ENCODE results near the gene FAM229A.

Gene FAM229A

DNA sequence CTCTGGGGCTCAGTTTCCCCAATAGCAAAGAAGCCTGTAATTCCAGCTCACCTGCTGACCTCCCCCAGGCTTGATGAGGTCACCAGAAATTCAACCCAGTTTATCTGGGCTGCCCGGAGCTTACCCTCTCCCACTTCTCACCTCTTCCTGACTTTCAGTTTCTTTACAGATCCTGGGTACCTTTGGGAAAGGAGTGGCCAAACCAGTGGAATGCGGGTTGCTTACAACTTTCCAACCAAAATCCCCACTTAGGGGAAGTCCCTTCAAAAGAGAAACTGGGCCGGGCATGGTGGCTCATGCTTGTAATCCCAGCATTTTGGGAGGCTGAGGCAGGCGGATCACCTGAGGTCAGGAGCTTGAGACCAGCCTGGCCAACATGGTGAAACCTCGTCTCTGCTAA is 20.3 kb downstream of the FAM229A start:
- in situ Hi-C loops (cut with HindIII; ENCODE audit: low sequenced_read_pairs), result no loop called here
- TF ChIP-seq, protein P1, sequence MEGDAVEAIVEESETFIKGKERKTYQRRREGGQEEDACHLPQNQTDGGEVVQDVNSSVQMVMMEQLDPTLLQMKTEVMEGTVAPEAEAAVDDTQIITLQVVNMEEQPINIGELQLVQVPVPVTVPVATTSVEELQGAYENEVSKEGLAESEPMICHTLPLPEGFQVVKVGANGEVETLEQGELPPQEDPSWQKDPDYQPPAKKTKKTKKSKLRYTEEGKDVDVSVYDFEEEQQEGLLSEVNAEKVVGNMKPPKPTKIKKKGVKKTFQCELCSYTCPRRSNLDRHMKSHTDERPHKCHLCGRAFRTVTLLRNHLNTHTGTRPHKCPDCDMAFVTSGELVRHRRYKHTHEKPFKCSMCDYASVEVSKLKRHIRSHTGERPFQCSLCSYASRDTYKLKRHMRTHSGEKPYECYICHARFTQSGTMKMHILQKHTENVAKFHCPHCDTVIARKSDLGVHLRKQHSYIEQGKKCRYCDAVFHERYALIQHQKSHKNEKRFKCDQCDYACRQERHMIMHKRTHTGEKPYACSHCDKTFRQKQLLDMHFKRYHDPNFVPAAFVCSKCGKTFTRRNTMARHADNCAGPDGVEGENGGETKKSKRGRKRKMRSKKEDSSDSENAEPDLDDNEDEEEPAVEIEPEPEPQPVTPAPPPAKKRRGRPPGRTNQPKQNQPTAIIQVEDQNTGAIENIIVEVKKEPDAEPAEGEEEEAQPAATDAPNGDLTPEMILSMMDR (IDR thresholded peaks at IDR 0.05; ENCODE audit: low read depth, low read length, missing control alignments), result no peak
- DNase-seq (ENCODE audit: low read depth), result no peak
- no peak overlapping the region for H3K4me3 ChIP-seq (ENCODE audit: low read depth, low read length)

DNA sequence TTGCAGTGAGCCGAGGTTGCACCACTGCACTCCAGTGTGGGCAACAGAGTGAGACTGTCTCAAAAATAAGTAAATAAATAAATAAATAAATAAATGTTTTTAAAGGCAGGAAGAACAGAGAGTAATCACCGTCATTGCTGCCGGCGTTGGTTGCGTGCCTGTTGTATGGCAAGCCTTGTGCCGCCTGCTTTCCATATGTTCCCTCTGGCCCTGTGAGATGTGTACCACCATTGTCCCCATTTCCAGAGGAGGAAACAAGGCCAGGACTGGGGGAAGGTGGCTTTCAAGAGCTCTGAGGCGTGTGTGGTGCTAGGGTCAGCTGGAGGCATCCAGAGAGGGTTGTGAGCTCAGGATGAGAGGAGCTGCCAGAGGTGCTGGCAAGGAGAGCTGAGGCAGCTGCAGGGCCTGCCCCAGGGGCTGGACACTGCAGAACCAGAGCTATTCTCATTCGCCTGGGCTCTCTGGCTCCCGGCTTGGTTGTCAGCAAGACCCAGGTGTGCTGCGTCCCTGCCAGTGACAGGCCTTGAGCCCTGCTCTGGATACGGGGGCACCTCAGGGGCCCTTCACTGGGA is 21.0 kb downstream of the FAM229A start:
- TF ChIP-seq, protein P1 (IDR thresholded peaks at IDR 0.05; ENCODE audit: low read depth, low read length, missing control alignments), result no peak
- DNase-seq (ENCODE audit: low read depth), result no peak
- in situ Hi-C loops (cut with HindIII; ENCODE audit: low sequenced_read_pairs), result no loop called here
- no peak overlapping the region for H3K4me3 ChIP-seq (ENCODE audit: low read depth, low read length)

DNA sequence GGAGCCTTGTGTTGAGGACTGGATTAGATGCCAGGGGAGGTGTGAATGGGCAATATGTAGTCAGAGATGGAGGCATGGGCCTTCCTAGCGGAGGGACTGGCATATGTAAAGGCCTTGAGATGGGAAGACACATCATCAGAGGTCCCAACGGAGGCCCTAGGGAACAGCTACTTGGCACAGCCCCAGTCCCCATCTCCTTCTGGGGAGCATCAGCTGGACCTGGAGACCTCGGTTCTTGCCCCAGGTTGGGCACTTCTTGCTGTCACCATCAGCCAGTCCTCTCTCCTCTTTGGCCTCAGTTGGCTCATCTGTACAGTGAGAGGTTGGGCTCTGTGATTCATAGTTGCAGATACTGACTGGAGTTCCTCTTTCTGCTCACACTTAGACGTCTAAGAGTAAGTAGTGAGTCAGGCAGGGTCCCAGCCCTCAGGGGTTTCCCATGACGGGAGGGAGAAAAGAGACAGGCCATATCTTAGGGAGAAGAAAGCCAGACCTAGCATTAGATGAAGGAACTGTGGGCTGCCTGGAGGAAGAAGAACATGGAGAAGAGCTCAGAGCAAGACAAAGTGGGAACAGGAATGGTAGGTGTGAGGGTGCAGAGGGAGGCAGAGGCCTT is 22.8 kb downstream of the FAM229A start:
- in situ Hi-C loops (cut with HindIII; ENCODE audit: low sequenced_read_pairs), result no loop called here

DNA sequence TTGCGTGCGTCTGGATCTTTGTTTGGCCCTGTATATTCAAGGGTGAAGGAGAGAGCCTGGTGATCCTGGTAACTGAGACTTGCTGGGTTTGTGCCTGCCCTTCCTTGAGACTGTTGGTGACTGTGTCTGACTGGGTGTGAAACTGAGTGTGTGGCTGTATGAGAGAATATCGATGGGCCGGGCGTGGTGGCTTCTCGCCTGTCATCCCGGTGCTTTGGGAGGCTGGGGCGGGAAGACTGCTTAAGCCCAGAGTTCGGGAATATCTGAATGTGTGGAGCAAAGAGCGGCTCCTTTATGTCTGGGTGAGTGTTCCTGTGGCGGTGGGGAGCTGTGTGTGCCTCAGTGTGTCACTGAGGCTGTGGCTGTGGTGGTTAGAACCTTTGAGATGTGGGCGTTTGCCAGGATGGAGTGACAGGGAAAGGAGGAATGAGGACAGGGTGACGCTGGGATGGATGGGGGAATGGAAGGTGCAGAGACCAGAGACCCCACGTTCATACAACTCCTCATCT is 23.6 kb downstream of the FAM229A start:
- no peak overlapping the region for H3K4me3 ChIP-seq (ENCODE audit: low read depth, low read length)
- no peak for DNase-seq (ENCODE audit: low read depth)
- TF ChIP-seq, protein P1 (IDR thresholded peaks at IDR 0.05; ENCODE audit: low read depth, low read length, missing control alignments), result no peak
- in situ Hi-C loops (cut with HindIII; ENCODE audit: low sequenced_read_pairs), result no loop called here

More for the DNA sequence above, 22.8 kb downstream of the FAM229A start:
- no peak overlapping the region for H3K4me3 ChIP-seq (ENCODE audit: low read depth, low read length)
- TF ChIP-seq, protein P1 (IDR thresholded peaks at IDR 0.05; ENCODE audit: low read depth, low read length, missing control alignments), result no peak
- no peak for DNase-seq (ENCODE audit: low read depth)

DNA sequence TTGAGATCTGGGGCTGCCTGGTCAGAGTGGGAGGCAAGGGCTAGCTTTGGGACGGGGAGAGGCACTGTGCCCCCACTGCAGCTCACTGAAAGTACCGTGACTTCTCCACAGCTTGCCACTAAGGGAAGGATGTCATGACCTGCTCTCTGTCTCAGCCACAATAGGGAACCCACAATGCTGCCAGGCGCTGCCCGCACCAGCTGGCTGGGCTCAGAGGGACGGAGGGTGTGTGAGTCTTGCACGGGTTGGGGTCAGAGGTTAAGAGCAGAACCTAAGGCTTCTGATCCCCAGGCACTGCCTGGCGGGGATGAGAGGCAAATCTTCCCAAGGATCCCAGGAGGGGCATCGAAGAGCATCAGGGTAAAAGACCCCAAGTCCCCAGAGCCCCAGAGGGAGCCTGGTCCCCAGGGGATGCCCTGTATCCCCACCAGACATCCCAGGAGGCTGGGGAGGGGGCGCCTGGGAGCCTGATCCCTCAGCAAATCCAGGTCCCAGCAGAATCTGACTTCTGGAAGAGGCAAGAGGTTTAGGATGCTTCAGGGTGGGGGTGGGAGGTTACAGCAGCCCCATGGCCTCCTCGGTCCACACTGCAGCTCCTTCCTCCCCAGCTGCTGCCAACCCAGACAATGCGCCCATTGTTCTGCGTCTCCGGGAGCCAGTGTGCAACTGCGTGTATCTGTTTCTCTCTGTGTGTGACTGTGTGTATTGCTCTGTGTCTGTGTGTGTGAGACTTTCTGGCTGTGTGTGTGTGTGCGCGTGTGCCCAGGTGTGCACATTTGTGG is 24.2 kb downstream of the FAM229A start:
- DNase-seq (ENCODE audit: low read depth), result no peak
- TF ChIP-seq, protein P1 (IDR thresholded peaks at IDR 0.05; ENCODE audit: low read depth, low read length, missing control alignments), result no peak
- in situ Hi-C loops (cut with HindIII; ENCODE audit: low sequenced_read_pairs), result no loop called here
- no peak overlapping the region for H3K4me3 ChIP-seq (ENCODE audit: low read depth, low read length)

DNA sequence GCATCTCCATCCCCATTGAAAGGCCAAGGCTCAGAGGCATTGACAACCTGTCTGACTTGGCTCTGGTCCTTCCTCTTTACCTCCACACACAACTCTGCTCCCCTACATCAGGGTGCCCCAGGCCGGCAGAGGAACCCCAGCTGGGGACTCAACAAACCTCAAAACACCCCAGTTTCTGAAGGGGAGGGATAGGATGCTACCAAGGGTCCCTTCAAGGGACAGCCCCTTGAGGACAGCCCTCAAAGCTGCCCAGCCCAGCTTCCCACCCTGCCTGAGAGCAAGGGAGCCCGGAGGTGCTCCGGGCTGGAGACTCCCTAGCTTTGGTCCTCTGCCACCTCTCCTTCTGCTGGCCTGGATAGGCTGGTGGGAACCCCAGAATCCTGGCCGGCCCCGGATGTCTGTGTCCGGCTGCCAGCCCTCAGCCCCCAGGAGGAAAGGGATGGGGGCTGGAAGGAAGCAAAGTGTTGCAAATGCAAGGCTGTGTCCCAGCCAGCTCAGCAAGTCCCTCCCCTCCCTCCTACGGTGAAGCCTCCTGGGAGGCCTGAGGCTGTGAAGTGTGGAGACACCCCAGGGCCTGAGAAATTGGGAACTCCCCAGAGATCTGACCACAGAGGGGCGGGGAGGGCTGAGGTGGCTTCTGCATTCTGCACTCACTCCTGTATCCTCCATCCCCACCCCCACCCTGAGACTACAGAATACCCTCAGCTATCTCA is 25.2 kb downstream of the FAM229A start:
- H3K4me3 ChIP-seq (ENCODE audit: low read depth, low read length), result no peak overlapping the region
- TF ChIP-seq, protein P1 (IDR thresholded peaks at IDR 0.05; ENCODE audit: low read depth, low read length, missing control alignments), result no peak
- no peak for DNase-seq (ENCODE audit: low read depth)
- in situ Hi-C loops (cut with HindIII; ENCODE audit: low sequenced_read_pairs), result no loop called here
